ENCODE measurements around the gene PAAF1. TPM values are rescaled to one million over a fixed set of nuclear protein-coding genes. Genes with fewer than 3 reads are reported as not detected.
A peak's percentile ranks its signal among the peaks of the same experiment; 100 is the strongest.

The PAAF1 gene
- total RNA-seq, 1 donor from 2014 or later, result 11.3 TPM

DNA sequence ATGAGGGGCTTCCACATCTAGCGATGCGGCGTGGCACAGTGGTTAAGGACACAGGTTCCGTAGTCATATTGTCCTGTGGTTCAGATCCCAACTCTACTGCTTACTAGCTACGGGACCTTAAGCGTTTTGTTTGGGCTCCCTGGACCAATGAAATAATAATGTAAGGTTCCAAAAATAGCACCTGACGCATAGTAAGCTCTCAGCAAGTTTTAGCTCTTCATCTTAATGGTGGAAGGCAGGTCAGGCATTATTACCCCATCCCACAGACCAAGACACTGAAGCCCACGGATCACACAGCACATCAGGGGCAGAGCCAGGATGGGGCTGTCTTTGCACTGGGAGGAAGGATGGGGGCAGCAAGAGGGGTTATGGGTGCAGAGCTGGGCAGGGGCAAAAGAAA is 87.1 kb downstream of the PAAF1 start:
- DNase-seq (peak; percentile 4), ATAC-seq (ENCODE audit: poor library complexity) (peak; percentile 7)
- intact Hi-C loops (cut with DNase I), result loop anchor here (10.0 kb wide), 3 partner anchors 61 to 481 kb away; no protein-coding TSS in a partner anchor

GRCh38 chr11:73965076-73965763 is 88.4 kb downstream of the PAAF1 start:
- DNase-seq (peak; percentile 29), ATAC-seq (ENCODE audit: poor library complexity) (peak; percentile 22)
- intact Hi-C loops (cut with DNase I), result loop anchor here (10.0 kb wide), 3 partner anchors 60 to 480 kb away; no protein-coding TSS in a partner anchor

DNA sequence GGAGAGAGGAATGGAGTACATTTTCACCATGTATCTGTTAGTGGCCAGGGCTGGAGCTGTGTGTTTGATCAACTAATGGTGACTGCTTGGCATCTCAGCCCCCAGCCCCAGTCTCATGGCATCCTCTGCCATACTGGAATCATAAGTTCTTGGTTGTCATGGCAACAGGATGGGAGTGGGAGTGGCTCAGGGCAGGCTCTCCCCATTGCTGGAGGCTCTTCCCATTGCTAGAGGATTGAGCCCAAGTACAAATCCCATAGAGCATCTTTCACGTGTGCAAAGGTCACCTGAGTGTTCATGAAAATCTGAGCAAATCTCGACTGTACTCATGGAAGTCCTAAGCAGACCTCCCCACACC is 88.9 kb downstream of the PAAF1 start:
- intact Hi-C loops (cut with DNase I), result loop anchor here (10.0 kb wide), 3 partner anchors 59 to 479 kb away; no protein-coding TSS in a partner anchor
- no peak for ATAC-seq (ENCODE audit: poor library complexity)
- no peak for DNase-seq

GRCh38 chr11:73968356-73968966 is 91.7 kb downstream of the PAAF1 start:
- peak; percentile 30 for DNase-seq

GRCh38 chr11:73969091-73969490 is 92.3 kb downstream of the PAAF1 start:
- no peak for DNase-seq
- intact Hi-C loops (cut with DNase I), result loop anchor here (10.0 kb wide), 3 partner anchors 56 to 476 kb away; no protein-coding TSS in a partner anchor
- no peak for ATAC-seq (ENCODE audit: poor library complexity)

More at GRCh38 chr11:73968356-73968966, 91.7 kb downstream of the PAAF1 start:
- ATAC-seq (ENCODE audit: poor library complexity), result no peak
- intact Hi-C loops (cut with DNase I), result loop anchor here (10.0 kb wide), 3 partner anchors 56 to 476 kb away; no protein-coding TSS in a partner anchor

- DNase-seq (no peak), ATAC-seq (ENCODE audit: poor library complexity) (no peak)
- intact Hi-C loops (cut with DNase I), result loop anchor here (10.0 kb wide), 3 partner anchors 55 to 475 kb away; no protein-coding TSS in a partner anchor
Observed at GRCh38 chr11:73969991-73970800, 93.4 kb downstream of the PAAF1 start.

DNA sequence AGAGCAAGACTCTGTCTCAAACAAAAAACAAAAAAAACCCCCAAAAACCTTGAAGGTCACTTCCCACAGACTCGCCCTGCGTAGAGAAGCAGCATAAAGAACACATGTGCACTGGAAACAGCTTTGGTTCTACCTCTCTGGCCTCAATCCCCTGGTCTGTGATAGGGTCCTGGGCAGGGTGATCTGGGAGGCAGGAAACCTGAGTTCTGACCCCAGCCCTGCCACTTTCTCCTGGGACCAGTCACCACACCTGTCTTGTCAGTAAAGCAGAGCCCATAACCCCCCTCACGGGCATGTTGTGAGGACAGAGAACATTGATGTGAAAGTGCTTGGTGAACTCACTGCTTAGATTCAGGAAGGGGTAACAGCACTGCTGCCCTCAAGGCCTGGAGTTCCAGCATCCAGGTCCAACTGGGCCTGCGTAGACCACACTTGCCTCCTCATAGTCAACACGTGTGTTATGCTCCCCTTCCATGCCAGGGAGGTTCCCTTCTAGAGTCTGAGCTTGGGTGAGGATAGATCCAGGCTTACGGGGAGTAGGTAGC is 94.4 kb downstream of the PAAF1 start:
- ATAC-seq (ENCODE audit: poor library complexity), result no peak
- intact Hi-C loops (cut with DNase I), result no loop called here
- no peak for DNase-seq

GRCh38 chr11:73972187-73972586 is 95.4 kb downstream of the PAAF1 start:
- no peak for ATAC-seq (ENCODE audit: poor library complexity)
- no peak for DNase-seq
- intact Hi-C loops (cut with DNase I), result no loop called here

DNA sequence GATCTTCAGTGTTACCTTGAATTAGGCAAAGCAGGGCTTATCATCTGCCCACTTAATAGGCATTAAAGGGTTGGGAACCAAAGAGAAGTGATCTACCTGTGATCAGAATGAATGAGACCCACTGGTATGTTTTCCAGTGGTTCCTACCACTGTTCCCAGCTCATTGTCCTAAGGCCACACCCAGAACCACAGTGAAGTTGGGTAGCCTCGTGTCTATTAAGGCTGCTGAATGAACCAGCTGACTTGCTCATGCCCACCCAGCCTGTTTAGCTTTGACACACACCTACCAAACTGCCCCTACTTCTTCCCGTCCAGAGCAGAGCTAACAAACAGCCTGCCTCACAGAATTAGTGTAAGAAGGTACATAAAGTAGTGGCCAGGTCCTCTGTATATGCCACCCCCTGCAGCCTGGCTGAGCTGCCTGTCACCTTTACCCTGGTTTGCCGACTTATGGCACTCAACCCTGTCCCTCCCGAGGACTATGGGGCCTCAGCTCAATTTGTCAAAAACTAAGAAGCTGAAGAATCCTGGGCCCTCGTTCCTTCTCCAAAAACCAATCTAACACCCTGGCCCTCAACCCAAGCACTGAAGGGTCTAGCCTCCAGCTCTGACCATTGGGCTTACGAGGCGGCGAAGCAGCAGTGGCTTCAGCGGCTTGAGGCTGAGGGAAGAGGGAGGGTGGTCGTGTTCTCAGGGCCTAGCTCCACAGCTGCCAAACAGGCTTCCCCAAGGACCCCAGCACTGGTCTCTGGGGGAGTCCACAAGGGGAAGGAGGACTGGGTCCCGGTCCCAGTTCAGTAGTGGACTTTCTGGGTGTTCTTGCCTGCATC is 96.0 kb downstream of the PAAF1 start:
- intact Hi-C loops (cut with DNase I), result no loop called here
- ATAC-seq (ENCODE audit: poor library complexity), result peak; percentile 40
- no peak for DNase-seq

- DNase-seq, result peak; percentile 8
- intact Hi-C loops (cut with DNase I), result no loop called here
- ATAC-seq (ENCODE audit: poor library complexity), result no peak
Observed at GRCh38 chr11:73974604-73975478, 98.0 kb downstream of the PAAF1 start.

GRCh38 chr11:73975479-73975757 is 98.6 kb downstream of the PAAF1 start:
- DNase-seq (peak; percentile 22), ATAC-seq (ENCODE audit: poor library complexity) (no peak)
- intact Hi-C loops (cut with DNase I), result no loop called here

DNA sequence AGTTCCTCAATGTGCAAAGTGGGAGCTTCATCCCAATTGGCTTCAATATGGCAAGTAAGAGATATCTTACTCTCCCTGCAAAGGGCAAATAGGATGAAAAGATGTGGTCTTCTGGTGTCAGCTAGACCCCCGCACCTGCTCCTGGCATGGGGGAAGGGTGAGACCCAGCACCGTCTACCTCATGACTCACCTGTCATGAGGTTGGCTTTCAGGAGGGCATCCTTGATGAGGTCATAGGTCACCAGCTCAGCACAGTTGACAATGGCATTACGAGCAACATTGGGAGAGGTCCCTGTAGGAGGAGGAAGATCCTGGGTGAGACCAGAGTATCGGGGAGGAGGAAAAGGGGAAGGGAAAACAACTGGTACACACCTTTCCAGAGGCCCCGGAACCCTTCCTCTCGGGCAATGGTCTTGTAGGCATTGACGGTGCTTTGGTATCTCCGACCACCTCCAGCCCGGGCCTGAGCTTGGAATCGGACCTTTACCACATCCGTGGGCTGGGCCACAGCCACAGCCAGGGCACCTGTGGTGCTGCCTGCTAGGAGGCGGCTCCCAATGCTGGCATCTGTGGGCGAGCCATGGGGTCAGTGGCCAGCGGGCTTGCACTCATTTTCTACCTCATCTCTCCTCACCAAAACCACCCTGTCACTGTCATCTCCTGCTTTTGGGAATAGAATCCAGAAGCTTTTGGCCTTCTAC is 99.8 kb downstream of the PAAF1 start:
- intact Hi-C loops (cut with DNase I), result no loop called here
- DNase-seq (peak; percentile 22), ATAC-seq (ENCODE audit: poor library complexity) (no peak)

DNA sequence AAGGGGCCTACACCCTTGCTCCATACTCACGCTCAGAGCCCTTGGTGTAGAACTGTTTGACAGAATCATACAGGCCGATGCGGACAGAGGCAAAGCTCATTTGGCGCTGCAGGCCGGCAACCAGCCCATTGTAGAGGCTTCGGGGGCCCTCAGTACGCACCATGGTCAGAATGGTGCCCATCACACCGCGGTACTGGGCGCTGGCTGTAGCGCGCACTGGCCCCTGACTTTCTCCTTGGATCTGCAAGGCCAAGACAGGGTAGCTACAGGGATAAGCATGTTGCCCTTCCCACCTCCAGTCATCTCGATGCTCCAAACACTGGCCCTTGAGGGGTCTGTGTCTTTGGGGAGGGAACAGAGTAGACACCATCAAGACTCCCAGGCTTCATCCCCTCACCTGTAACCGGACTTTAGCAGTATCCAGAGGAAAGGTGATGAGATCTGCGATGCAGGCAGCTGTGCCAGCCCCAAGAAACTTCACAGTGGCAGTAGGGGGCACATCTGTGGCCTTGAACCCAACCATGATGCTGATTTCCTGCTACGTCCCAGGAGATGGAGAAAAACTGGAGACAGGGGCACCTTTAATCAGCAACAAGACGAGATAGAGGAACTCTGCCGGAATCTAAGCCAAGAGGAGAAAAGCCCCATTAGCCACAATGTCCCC is 101.2 kb downstream of the PAAF1 start:
- DNase-seq (peak; percentile 10), ATAC-seq (ENCODE audit: poor library complexity) (no peak)
- intact Hi-C loops (cut with DNase I), result no loop called here

- DNase-seq (peak; percentile 1), ATAC-seq (ENCODE audit: poor library complexity) (no peak)
- intact Hi-C loops (cut with DNase I), result no loop called here
Observed at GRCh38 chr11:73978576-73979086, 101.8 kb downstream of the PAAF1 start.

DNA sequence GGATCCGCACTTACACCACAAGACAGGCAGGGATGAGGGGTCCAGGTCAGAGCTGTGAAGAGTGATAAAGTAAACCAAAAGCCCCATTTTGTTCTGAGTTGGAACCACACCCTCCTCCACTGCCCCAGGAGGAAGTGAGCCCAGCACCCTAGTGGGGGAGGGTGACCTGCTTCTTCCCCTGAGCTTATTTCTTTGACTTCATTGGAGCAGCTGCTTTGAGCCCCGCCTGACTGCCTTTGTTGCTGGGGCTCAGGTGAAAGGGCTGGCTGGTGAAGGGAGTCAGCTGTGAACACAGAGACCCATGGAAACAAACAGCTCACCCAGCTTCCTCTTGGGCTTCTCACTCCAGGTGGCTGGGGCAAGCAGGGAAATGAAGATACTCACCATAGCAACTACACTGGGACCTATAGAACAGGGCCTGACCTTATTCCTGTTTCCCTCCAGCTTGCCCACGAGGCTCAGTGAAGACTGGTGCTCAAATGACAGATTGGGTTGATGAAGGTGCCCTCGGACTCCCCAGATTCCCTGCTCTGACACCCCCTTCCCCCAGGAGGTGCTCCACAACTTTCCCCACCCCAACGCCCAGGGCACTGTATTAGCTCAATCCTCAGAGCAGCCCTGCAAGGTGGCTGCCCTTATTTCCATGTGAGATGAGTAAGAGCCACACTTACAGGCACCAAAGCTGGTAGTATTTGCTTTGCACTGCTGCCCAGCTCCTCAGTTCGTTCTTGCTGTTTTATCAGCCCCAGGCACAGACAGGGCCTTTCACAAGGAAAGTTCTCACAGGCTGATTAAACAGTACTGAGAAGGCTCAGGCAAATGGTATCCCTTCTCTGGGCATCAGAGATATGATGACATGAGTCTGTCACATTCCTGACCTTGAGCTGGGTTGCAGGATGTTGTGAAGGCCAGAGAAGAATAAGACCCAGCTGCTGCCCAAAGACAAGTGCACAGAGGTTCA is 103.5 kb downstream of the PAAF1 start:
- ATAC-seq (ENCODE audit: poor library complexity), result no peak
- intact Hi-C loops (cut with DNase I), result no loop called here
- DNase-seq, result peak; percentile 63

All from Right ventricle myocardium superior (tissue), 1 donor.